Measurements from ENCODE around the gene TTC27.
A peak's percentile ranks its signal among the peaks of the same experiment; 100 is the strongest.

Gene TTC27

DNA sequence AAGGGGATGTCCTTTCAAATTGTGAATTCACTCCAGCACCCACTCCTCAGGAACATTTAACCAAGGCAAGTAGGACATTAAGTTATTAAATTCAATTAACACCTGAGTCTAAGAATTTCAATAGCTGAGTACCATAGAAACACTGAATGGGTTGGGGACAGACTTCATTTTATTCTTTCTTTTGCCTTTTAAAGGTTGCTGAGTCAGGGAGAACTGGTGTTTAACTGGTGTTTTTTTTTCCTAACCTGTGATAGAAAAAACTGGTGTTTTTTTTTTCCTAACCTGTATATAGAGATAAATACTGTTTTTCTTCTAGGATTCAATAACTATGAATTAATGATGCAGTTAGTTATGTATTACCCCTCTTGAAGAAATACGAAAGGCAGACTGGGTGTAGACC is 38.9 kb downstream of the TTC27 start:
- no peak for DNase-seq

- no peak for DNase-seq
Observed at GRCh38 chr2:32668254-32668653, 40.4 kb downstream of the TTC27 start.

DNA sequence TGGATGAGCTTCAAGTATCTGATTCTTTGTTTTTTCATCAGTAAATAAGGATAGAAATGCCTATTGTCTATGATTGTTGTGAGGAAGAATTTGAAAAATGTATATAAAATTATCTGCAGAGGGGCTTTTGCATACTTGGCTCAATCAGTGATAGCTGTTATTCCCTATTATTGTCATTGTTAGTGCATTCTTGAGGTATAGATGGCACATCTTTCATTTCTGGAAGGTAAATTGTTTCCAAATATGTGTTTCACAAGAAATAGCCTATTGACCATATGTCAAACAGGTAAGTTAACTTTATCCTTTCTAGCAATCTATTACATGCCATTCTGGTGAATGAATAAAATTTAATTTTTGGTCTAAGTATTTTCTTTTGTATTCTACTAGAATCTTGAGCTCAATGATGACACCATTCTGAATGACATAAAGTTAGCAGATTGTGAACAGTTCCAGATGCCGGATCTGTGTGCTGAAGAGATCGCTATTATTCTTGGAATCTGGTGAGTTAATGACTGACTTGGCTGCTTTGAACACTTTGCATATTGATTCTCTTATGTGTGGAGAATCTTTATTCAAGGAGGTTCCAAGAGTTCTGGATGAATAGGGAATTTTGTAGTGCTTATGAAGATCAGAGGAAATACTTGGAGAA is 44.2 kb downstream of the TTC27 start:
- no peak for DNase-seq

DNA sequence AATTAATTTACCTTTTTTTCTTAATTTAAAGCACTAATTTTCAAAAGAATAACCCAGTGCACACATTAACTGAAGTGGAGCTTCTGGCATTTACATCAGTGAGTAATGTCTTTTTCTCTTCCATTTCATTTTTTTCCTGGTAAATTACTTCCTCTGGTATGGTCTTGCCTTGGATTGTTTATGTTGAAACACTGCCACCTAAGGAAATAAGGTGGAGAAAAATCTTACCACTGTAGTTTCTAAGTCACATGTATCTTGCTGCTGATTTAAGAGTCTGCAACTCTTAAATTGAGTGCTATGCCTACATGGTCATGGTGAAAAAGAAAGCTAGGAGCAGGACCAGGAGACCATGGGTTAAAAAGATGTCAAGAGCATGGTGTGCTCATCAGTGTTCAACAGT is 51.0 kb downstream of the TTC27 start:
- DNase-seq = no peak

GRCh38 chr2:32680942-32681341 is 53.1 kb downstream of the TTC27 start:
- no peak for DNase-seq

DNA sequence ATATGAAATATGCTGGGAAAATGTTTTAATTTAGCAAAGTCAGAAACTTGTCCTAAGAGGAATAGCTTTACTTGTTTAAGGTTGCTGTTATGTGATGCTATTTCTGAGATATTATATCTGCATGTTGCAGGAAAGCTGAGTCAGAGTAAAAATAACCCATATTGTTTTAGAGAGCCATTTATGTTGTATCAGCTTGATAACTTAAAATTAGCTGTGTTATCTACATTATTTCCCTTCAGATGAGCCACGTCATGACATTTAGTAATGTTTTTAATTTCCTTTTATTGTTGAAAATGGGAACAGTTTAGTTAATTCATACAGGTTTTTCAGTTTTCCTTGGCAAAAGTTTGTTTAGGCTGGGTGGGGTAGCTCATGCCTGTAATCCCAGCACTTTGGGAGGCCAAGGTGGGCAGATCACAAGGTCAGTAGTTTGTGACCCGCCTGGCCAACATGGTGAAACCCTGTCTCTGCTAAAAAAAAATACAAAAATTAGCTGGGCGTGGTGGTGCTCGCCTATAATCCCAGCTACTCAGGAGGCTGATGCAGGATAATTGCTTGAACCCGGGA is 55.8 kb downstream of the TTC27 start:
- DNase-seq = no peak

- no peak for DNase-seq
Observed at GRCh38 chr2:32688541-32688940, 60.7 kb downstream of the TTC27 start.

GRCh38 chr2:32691678-32692077 is 63.8 kb downstream of the TTC27 start:
- DNase-seq = no peak

- DNase-seq = no peak
Observed at GRCh38 chr2:32696439-32696838, 68.6 kb downstream of the TTC27 start.

DNA sequence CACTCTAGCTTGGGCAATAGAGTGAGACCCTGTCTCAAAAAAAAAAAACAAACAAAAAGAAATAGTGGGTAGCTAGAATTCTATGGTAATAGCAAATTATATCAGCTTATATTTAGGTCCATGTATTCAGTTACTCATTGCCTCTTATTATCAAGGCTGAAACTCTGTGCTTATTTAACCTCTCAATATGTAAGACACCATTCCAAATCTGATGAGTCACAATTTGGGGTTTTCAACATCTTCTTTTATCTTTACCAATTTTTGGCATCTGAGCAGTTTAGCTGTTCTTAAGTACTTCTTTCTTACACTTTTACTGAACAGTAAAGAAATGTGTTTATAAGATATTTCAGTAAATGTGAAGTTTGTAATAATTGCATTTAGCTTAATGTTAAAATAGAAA is 69.3 kb downstream of the TTC27 start:
- DNase-seq = no peak

- DNase-seq = no peak
Observed at GRCh38 chr2:32699151-32699550, 71.3 kb downstream of the TTC27 start.

DNA sequence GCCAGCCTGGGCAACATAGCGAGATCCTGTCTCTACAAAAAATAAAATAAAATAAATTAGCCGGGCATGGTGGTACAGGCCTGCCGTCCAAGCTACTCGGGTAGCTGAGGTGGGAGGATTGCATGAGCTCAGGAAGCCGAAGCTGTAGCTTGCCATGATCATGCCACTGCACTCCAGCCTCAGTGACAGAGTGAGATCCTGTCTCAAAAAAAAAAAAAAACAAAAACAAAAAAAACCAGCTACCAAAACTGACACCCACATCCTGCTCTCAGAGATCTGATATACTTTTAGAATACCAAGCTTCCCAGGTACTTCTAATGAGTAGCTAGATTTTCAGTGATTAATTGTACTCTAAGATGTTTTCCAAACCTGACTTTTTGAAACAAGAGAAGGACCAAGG is 74.0 kb downstream of the TTC27 start:
- DNase-seq = no peak

DNA sequence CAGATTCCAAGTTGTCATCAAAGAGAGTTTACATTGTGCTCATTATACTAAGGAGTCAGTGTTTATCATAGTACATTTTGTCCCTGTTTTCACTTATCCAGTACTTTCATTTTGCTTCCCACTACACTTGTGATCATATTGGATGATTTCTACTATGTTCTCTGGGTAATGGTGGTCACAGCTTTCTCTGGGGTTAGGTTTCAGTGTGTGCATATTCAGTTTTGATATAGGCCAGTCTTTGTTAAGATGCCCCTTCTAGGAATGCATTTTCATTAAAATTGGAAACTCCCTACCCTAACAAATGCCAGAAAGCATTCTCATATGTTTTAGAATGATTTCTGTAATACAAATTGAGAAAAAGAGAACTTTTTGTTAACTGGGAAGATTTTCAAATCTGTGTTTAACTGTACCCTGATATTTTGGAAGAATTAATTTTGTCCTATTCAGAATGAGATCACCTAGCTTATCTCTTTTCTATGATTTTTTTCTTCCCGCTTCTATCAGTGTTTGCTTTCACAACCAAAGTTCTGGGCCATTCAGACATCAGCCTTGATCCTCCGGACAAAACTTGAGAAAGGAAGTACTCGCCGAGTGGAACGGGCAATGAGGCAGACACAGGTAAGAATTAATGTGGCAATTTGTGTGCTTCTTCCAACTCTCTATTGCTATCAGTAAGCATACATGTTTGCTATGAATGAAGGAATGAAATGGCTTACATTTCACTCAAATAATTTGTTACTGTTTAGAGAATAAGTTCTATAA is 74.6 kb downstream of the TTC27 start:
- DNase-seq = no peak

DNA sequence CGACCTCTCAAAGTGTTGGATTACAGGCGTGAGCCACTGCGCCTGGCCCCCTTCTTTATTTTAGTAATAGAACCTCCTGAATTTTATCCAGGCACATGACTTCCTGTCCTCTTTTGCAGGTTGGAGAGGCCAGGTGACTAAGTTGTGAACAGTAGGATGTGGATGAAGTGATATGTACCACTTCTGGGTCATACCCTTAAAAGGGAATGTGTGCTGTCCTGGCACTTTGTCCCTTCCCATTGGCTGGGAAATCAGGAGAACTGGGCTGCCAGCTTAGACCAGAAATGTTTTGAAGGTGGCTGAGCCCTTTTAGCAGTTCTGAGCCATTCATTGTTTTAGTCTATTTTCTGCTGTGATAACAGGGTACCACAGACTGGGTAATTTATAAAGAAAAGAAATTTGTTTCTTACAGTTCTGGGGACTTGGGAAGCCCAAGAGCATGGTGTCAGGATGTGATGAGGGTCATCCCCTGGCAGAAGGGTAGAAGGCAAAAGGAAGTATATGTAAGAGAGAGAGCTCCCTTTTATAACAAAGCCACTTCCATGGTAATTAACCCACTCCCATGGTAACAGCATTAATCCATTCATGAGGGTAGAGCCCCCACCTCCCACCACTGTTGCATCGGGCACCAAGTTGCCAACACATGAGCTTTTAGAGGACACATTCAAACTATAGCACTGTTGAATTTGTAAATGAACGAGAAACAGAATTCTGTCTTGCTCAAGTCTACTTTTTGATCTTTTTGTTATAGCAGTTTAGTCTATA is 79.1 kb downstream of the TTC27 start:
- DNase-seq = no peak

- DNase-seq = peak in 1 of 56 donors; percentile 14
Observed at GRCh38 chr2:32711219-32711618, 83.4 kb downstream of the TTC27 start.

GRCh38 chr2:32711908-32712501 is 84.2 kb downstream of the TTC27 start:
- DNase-seq = no peak

DNA sequence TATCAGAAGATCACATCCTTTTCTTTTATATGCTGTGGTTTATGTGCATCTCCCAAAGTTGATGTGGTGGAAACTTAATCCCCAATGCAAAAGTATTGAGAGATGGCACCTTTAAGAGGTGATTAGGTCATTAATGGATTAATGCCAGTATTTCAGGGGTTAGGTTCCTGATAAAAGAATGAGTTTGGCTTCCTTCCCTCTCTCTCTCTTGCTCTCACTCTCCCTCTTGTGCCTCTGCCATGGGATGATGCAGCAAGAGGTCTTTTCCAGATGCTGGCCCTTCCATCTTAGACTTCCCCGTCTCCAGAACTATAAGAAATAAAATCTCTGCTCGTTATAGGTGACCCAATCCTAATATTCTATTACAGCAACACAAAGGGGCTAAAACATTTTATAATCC is 85.0 kb downstream of the TTC27 start:
- DNase-seq = no peak

- DNase-seq = no peak
Observed at GRCh38 chr2:32714521-32714920, 86.7 kb downstream of the TTC27 start.

- DNase-seq = no peak
Observed at GRCh38 chr2:32715391-32715841, 87.6 kb downstream of the TTC27 start.

GRCh38 chr2:32715981-32716380 is 88.1 kb downstream of the TTC27 start:
- DNase-seq = no peak

DNA sequence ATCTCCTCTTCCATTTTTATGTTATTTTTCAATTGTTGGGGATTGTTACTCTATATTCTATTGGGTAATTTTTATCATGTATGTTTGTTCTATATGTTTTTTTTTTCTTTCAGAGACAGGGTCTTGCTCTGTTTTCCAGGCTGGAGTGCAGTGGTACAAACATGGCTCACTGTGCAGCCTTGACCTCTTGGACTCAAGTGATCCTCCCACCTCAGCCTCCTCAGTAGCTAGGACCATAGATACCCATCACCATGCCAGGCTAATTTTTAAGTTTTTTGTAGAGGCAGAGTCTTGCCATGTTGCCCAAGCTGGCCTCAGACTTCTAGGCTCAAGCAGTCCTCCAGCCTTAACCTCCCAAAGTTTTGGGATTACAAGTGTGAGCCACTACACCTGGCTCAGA is 88.7 kb downstream of the TTC27 start:
- no peak for DNase-seq

DNA sequence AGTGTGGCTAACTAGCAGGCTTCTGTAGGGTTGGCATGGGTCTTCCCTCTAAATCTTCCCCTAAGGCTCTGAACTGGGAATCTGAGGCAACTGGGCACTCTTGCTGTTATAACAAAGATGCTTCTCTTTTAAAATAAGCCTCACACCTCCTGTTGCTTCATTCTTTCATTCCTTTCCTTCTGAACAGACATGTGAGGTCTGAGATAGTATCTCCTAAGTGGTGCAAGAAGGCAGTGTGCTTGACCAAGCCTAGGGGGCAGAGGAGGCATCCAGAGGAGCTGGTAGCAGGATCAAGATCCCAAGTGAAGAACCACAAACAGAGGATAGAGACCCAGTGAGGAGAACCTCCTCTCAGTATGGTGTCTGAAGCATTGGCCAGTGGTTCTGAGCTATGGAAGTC is 90.9 kb downstream of the TTC27 start:
- no peak for DNase-seq
